KMS-11 (cell line): Measurements from ENCODE around the gene ARHGAP24.
"Not testable (repeated sequence)": the region's sequence is repeated elsewhere in the genome, so short reads cannot be mapped to it uniquely, and the experiment has no call there.

Experiments
- H2AFZ ChIP-seq: fragments of 200-600 bp; sonication (generic); 2 replicates; pipeline ENCODE4 v1.6.1; 2016; ENCODE audit warnings: antibody characterized with exemption, mixed run types, low read depth
- H3K27ac ChIP-seq: fragments of 200-600 bp; sonication (generic); 2 replicates; pipeline ENCODE4 v1.6.1; 2016; ENCODE audit warnings: mild to moderate bottlenecking, mixed run types
- H3K27me3 ChIP-seq: fragments of 200-600 bp; sonication (generic); 2 replicates; pipeline ENCODE4 v1.6.1; 2017; ENCODE audit warnings: mild to moderate bottlenecking, low read depth, mixed run types, moderate library complexity; ENCODE audit not compliant: insufficient read depth
- H3K36me3 ChIP-seq: fragments of 200-600 bp; sonication (generic); 2 replicates; pipeline ENCODE4 v1.6.1; 2017; ENCODE audit warnings: mild to moderate bottlenecking, mixed run types; ENCODE audit not compliant: insufficient read depth
- H3K4me1 ChIP-seq: fragments of 200-600 bp; sonication (generic); 2 replicates; pipeline ENCODE4 v1.6.1; 2016; ENCODE audit warnings: mild to moderate bottlenecking, low read depth, mixed run types; ENCODE audit not compliant: poor library complexity, severe bottlenecking
- H3K4me2 ChIP-seq: fragments of 200-600 bp; sonication (generic); 2 replicates; pipeline ENCODE4 v1.7.0; 2016; ENCODE audit warnings: mild to moderate bottlenecking, mixed run types
- H3K4me3 ChIP-seq: fragments of 200-600 bp; sonication (generic); IDR thresholded peaks from 2 replicates; pipeline ENCODE4 v1.6.1; 2017; ENCODE audit warnings: low read depth, low read length, mixed read lengths; ENCODE audit not compliant: insufficient read depth
- H3K79me2 ChIP-seq: fragments of 200-600 bp; sonication (generic); 2 replicates; pipeline ENCODE4 v1.6.1; 2016; ENCODE audit warnings: low read depth, mixed run types; ENCODE audit not compliant: insufficient read depth
- H3K9ac ChIP-seq: fragments of 200-600 bp; sonication (generic); 2 replicates; pipeline ENCODE4 v1.6.1; 2016; ENCODE audit warnings: mild to moderate bottlenecking, mixed run types
- H4K20me1 ChIP-seq: fragments of 200-600 bp; sonication (generic); 2 replicates; pipeline ENCODE4 v1.6.1; 2016; ENCODE audit warnings: mild to moderate bottlenecking, mixed run types; ENCODE audit not compliant: insufficient read depth
- TF ChIP-seq, protein P1 (sequence below): fragments of 200-600 bp; sonication (generic); conservative IDR thresholded peaks from 2 replicates; pipeline ENCODE4 v1.6.1; 2017; ENCODE audit warnings: low read depth, mild to moderate bottlenecking, antibody characterized with exemption, low read length, moderate library complexity, mixed read lengths

Gene ARHGAP24

DNA sequence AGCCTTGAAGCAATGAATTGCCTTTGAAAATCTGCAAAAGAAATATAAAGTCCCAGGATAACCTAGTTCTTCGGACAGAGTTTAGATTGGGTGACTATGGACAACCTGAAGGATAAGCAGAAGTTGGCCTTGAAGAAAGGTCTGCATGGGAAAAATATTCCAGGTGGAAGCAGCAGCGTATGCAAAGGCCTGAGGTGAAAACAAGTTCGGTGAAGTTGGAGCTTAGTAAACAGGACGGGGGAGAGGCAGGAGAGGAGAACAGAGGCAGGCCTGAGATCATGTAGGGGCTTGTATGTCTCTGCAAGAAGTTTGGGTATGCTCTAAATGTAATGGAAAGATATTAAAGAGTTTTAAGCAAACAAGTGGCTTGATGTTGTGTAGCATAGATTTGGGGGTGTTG is 176.0 kb downstream of the ARHGAP24 start:
- TF ChIP-seq, protein P1, sequence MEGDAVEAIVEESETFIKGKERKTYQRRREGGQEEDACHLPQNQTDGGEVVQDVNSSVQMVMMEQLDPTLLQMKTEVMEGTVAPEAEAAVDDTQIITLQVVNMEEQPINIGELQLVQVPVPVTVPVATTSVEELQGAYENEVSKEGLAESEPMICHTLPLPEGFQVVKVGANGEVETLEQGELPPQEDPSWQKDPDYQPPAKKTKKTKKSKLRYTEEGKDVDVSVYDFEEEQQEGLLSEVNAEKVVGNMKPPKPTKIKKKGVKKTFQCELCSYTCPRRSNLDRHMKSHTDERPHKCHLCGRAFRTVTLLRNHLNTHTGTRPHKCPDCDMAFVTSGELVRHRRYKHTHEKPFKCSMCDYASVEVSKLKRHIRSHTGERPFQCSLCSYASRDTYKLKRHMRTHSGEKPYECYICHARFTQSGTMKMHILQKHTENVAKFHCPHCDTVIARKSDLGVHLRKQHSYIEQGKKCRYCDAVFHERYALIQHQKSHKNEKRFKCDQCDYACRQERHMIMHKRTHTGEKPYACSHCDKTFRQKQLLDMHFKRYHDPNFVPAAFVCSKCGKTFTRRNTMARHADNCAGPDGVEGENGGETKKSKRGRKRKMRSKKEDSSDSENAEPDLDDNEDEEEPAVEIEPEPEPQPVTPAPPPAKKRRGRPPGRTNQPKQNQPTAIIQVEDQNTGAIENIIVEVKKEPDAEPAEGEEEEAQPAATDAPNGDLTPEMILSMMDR: no peak
- H3K27ac ChIP-seq: no peak overlapping the region
- no peaks in the 10 kb centered on the region for H3K27me3 ChIP-seq
- no peak overlapping the region for H3K9ac ChIP-seq
- no peaks in the 10 kb centered on the region for H3K4me1 ChIP-seq
- no peaks in the 10 kb centered on the region for H4K20me1 ChIP-seq
- H3K4me2 ChIP-seq: no peak overlapping the region
- H3K36me3 ChIP-seq: no peaks in the 10 kb centered on the region
- H2AFZ ChIP-seq: no peak overlapping the region
- H3K79me2 ChIP-seq: no peaks in the 10 kb centered on the region
- no peak overlapping the region for H3K4me3 ChIP-seq

DNA sequence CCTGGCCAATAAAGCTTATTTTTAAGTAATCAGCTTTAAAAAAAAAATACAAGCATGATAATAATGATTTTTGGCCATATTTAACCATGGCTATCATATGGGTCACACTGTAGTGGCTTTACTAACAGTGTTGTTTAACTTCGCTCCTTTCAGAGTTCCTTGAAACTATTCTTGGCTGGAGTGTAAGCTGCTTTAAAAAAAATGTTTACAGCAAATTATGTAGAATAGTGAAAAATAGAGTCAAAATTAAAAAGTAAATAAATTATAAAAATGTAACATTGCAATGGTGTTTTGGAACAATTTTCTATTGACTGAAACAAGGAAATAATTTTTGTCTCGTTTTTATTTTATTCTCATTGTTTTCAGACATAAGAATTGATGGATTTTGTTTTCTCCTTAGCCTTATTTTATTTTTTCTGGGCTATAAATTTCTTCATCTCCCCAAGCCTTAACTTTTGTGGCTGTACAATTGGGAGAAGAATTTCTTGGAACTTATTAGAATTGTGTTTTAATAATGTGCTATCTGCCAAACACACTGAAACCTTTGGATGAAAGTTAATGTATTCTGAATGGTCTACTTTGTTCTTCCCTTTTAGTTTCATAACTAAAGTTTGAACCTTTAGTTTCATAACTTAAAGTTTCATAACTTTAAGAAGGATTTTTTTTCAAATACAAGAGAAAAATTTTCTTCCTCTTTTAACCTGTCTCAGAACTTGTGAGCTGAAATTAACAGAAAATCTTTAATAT is 182.0 kb downstream of the ARHGAP24 start:
- Histone ChIP-seq H3K4me3 (no peak overlapping the region), H3K27ac (no peak overlapping the region), H3K27me3 (no peaks in the 10 kb centered on the region), H3K9ac (no peak overlapping the region), H3K4me2 (0 out of 2 replicates have a peak overlapping the region, but pooled peaks have one; percentile 11), H3K36me3 (no peaks in the 10 kb centered on the region), H3K79me2 (no peaks in the 10 kb centered on the region), H2AFZ (no peak overlapping the region), H4K20me1 (no peaks in the 10 kb centered on the region), H3K4me1 (peaks cover 21% of the 10 kb centered on the region)
- TF ChIP-seq, protein P1: no peak

DNA sequence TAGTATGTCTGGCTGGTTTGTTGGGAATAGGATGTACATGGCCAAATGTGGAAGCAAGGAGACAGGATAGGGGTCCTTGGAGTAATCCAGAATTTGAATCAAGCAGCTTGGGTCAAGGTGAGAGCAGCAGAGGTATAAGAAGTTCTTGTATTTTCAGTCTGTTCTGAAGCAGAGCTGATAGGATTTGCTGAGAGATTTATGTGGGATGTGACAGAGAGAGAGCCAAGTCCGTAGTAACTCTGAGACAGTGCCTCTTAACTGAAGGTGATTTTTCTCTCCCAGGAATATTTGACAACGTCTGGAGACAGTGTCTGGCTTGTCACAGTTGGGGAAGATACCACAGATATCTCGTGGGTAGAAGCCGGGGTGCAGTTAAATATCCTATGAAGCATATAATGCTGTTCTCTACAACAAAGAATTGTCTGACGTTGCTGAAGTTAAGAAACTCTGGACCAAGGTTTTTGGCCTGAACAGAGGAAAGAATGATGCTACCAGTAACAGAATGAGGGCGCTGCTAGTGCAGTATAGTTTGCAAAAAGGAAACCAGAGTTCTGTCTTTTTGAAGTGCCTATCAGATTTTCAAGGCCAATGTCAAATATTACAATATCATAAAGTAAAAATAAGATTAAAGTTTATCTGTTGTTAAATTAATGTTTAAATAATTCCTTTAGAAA is 184.0 kb downstream of the ARHGAP24 start:
- Histone ChIP-seq H3K36me3 (no peaks in the 10 kb centered on the region), H3K4me3 (no peak overlapping the region), H4K20me1 (no peaks in the 10 kb centered on the region), H2AFZ (no peak overlapping the region), H3K4me1 (peaks cover 21% of the 10 kb centered on the region), H3K27me3 (no peaks in the 10 kb centered on the region), H3K27ac (no peak overlapping the region), H3K9ac (no peak overlapping the region), H3K4me2 (no peak overlapping the region), H3K79me2 (no peaks in the 10 kb centered on the region)
- TF ChIP-seq, protein P1: no peak

DNA sequence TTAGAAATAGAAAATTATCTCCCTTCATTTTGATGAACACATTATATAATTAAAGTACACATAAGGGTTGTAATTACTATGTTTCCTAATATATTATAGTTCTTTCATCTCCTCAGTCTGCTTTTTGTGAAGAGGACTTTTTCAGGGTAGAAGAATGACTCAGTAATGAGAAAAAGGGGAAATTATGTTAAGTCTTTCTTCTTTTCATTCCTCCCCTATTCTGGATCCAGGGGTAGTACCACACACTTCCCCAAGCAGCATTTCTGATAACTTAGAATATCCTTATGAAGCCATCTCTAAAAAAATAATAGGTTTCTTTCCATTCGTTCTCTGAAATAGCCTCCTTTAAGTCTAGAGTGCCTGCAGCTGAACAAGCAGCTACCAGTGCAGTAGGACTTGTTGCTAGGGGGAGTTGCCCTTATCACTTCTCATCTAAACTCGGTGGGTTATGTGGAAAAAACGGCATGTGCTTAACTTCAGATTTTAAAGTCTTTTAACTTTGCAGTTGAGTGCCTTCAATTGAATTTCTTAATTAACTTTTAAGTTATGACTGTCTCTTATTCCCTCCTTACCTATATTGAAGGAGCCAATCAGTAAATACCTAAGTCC is 184.8 kb downstream of the ARHGAP24 start:
- Histone ChIP-seq H3K4me2 (no peak overlapping the region), H3K27ac (no peak overlapping the region), H3K4me3 (no peak overlapping the region)

DNA sequence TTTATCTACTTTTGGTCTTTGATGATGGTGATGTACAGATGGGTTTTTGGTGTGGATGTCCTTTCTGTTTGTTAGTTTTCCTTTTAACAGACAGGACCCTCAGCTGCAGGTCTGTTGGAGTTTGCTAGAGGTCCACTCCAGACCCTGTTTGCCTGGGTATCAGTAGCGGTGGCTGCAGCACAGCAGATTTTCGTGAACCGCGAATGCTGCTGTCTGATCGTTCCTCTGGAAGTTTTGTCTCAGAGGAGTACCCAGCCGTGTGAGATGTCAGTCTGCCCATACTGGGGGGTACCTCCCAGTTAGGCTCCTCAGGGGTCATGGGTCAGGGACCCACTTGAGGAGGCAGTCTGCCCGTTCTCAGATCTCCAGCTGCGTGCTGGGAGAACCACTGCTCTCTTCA is 191.7 kb downstream of the ARHGAP24 start:
- not testable (repeated sequence) for H3K4me2 ChIP-seq, H3K4me3 ChIP-seq, H3K27ac ChIP-seq, H4K20me1 ChIP-seq, H2AFZ ChIP-seq, H3K27me3 ChIP-seq, H3K9ac ChIP-seq, H3K79me2 ChIP-seq, H3K4me1 ChIP-seq, H3K36me3 ChIP-seq

More for the DNA sequence above, 184.8 kb downstream of the ARHGAP24 start:
- Histone ChIP-seq H4K20me1 (no peaks in the 10 kb centered on the region), H3K4me1 (peaks cover 21% of the 10 kb centered on the region), H3K79me2 (no peaks in the 10 kb centered on the region), H3K9ac (no peak overlapping the region), H2AFZ (no peak overlapping the region), H3K36me3 (no peaks in the 10 kb centered on the region), H3K27me3 (no peaks in the 10 kb centered on the region)
- TF ChIP-seq, protein P1: no peak
